ENCODE measurements around the gene PLEKHD1. TPM values are rescaled to one million over a fixed set of nuclear protein-coding genes. Genes with fewer than 3 reads are reported as not detected.

PLEKHD1 gene
- total and polyA plus RNA-seq, 9 of the 15 experiments (the other 6 are each of a cell fraction or from before 2014, with no cell fraction given) = not detected

GRCh38 chr14:69493038-69493437 lies 8.5 kb downstream of the PLEKHD1 start:
- FAIRE-seq = no peak
- intact Hi-C loops (cut with micrococcal nuclease) = no loop called here
- H3K27me3 ChIP-seq (ENCODE audit: control insufficient read depth in 2 of 2, insufficient read depth in 2 of 2, low read length in 2 of 2) = peaks cover 0 to 6% of the 10 kb centered on the region in 2 experiments; a peak in 3 of 5 replicates
- CTCF ChIA-PET (ENCODE audit: low intra/inter-chr PET ratio) = no interaction called here
- no peaks in the 10 kb centered on the region for H3K36me3 ChIP-seq (ENCODE audit: control insufficient read depth, insufficient read depth, low read length)
- H3K27ac ChIP-seq (ENCODE audit: extremely low read depth, low read depth, low read length) = no peak overlapping the region
- no peak overlapping the region for H3K9ac ChIP-seq (ENCODE audit: insufficient read depth in 1 of 2, low read depth in 2 of 2, low read length in 2 of 2)
- H2AFZ ChIP-seq (ENCODE audit: low read depth, low read length) = no peak overlapping the region
- H3K79me2 ChIP-seq (ENCODE audit: control insufficient read depth, insufficient read depth, low read length) = no peaks in the 10 kb centered on the region
- H3K9me1 ChIP-seq (ENCODE audit: control insufficient read depth, insufficient read depth, low read length) = no peaks in the 10 kb centered on the region
- H3K9me3 ChIP-seq (replicated peaks; ENCODE audit: control insufficient read depth, insufficient read depth, low read depth, low read length) = no peaks in the 10 kb centered on the region
- no peaks in the 10 kb centered on the region for H3K4me1 ChIP-seq (replicated peaks in 1 of 2; ENCODE audit: control insufficient read depth in 2 of 2, insufficient read depth in 2 of 2, low read length in 2 of 2)
- H4K20me1 ChIP-seq (replicated peaks; ENCODE audit: control insufficient read depth, insufficient read depth, low read length) = no peaks in the 10 kb centered on the region
- in situ Hi-C loops (cut with MboI) = no loop called here
- no peak for ATAC-seq
- DNase-seq (ENCODE audit: extremely low read depth in 1 of 4, low spot score in 3 of 4) = no peak
- BruUV-seq (replicated peaks) = no TSS peak
- no peak overlapping the region for H3K4me2 ChIP-seq (ENCODE audit: insufficient read depth, low read length)
- POLR2A ChIA-PET = interaction anchor here (1.1 kb wide), 1 partner anchor 9 kb away, joined by 3 read pairs; no protein-coding TSS in a partner anchor
- H3K4me3 ChIP-seq = no peak overlapping the region
- WGBS (ENCODE audit: insufficient coverage, low coverage, missing lambda C conversion rate) = 0% methylated on average over 4 of the region's 4 CpGs
- TF ChIP-seq PRMT5 (CRISPR knock-in tag; IDR thresholded peaks at IDR 0.05) (no peak), MAZ (CRISPR knock-in tag; conservative IDR thresholded peaks at IDR 0.05 in 1 of 2, IDR thresholded peaks at IDR 0.05 in 1 of 2) (no peak), GTF2F1 (IDR thresholded peaks at IDR 0.05; ENCODE audit: low read depth, low read length) (no peak), ZNF318 (IDR thresholded peaks at IDR 0.05; ENCODE audit: borderline replicate concordance in 1 of 2, low read depth in 1 of 2) (no peak), KLF6 (CRISPR knock-in tag; IDR thresholded peaks at IDR 0.05; ENCODE audit: borderline replicate concordance) (no peak), ZNF764 (CRISPR knock-in tag; IDR thresholded peaks at IDR 0.05; ENCODE audit: low read depth) (no peak), ZFPM2 (CRISPR knock-in tag; IDR thresholded peaks at IDR 0.05) (no peak), KLF13 (tag; IDR thresholded peaks at IDR 0.05; ENCODE audit: borderline replicate concordance, low read depth) (no peak), GABPB2 (CRISPR knock-in tag; conservative IDR thresholded peaks at IDR 0.05) (no peak)
- TF ChIP-seq, protein P1, sequence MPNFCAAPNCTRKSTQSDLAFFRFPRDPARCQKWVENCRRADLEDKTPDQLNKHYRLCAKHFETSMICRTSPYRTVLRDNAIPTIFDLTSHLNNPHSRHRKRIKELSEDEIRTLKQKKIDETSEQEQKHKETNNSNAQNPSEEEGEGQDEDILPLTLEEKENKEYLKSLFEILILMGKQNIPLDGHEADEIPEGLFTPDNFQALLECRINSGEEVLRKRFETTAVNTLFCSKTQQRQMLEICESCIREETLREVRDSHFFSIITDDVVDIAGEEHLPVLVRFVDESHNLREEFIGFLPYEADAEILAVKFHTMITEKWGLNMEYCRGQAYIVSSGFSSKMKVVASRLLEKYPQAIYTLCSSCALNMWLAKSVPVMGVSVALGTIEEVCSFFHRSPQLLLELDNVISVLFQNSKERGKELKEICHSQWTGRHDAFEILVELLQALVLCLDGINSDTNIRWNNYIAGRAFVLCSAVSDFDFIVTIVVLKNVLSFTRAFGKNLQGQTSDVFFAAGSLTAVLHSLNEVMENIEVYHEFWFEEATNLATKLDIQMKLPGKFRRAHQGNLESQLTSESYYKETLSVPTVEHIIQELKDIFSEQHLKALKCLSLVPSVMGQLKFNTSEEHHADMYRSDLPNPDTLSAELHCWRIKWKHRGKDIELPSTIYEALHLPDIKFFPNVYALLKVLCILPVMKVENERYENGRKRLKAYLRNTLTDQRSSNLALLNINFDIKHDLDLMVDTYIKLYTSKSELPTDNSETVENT (CRISPR knock-in tag; IDR thresholded peaks at IDR 0.05) = no peak
- TF ChIP-seq, protein P2, sequence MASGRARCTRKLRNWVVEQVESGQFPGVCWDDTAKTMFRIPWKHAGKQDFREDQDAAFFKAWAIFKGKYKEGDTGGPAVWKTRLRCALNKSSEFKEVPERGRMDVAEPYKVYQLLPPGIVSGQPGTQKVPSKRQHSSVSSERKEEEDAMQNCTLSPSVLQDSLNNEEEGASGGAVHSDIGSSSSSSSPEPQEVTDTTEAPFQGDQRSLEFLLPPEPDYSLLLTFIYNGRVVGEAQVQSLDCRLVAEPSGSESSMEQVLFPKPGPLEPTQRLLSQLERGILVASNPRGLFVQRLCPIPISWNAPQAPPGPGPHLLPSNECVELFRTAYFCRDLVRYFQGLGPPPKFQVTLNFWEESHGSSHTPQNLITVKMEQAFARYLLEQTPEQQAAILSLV (tag; IDR thresholded peaks at IDR 0.05) = no peak

Measured in K562 (cell line).